HepG2 (cell line): ENCODE measurements around the gene DIPK1A.

Experiments used
- CHD2 ChIP-seq: IDR thresholded peaks from 2 replicates; pipeline ENCODE4 v1.6.1; 2011; ENCODE audit warnings: low read depth, low read length, improper control_type of control experiment
- ZMYM3 ChIP-seq: sonication (generic); formaldehyde crosslinking; IDR thresholded peaks from 2 replicates; pipeline ENCODE4 v1.5.1; 2020; ENCODE audit warnings: mild to moderate bottlenecking, missing genetic modification reagents
- ZNF775 ChIP-seq: sonication (generic); formaldehyde crosslinking; IDR thresholded peaks from 2 replicates; pipeline ENCODE4 v1.4.0; 2020; ENCODE audit warnings: missing genetic modification reagents, mild to moderate bottlenecking, moderate library complexity, borderline replicate concordance

DNA sequence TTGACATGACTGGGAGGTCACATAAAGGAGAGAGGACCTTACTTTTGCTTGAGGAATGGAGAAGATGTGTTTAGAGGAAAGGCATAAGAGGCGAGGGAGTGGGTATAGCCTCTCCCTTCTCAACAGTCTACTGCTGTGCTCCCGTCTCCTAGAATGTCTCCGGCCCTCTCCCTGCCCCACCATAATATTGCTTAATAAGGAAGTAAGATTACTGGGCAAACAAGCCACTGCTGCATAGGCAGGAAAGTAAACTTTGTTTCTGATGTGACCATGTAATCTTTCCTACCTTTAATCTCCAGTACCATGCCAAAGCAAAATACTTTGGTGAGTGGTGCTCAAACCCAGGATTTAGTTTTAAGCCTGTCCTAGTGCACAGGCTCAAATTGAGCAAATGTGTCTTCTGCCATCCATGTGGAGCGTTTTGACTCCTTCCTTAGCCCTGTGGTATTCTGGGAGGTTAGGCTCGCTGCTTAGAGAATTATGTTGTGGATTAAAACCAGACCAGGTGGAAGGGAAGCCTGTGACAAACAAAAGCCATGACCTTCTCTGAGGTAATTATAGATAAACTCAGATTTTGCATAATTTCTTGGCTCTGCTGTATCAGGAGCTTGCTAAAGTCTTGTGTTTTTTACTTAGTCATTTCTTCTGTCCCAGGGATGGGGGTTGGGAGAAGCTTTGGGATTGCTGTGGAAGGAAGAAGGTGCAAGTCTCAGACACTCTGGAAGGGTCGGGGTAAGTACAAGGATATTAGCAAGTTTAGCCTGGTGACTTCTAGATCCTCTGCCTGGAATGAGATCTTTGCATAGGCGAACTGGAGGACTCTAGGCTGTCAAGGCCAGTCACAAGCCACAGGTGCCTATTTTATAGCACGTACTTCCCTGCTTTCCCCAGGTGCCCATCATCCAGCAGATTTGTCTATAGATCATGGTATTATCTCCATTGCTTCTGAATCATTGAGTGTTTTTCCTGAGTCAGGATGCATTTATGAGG is 34.5 kb upstream of the DIPK1A start:
- TF ChIP-seq ZMYM3 (no peak), CHD2 (no peak), ZNF775 (CRISPR knock-in tag) (no peak)
